B cell (primary cell): ENCODE results near the gene OR2Z1. TPM values are rescaled to one million over a fixed set of nuclear protein-coding genes. Genes with fewer than 3 reads are reported as not detected.
"Not testable (repeated sequence)": the region's sequence is repeated elsewhere in the genome, so short reads cannot be mapped to it uniquely, and the experiment has no call there.

ENCODE experiments used
- ATAC-seq: fragments of 200-7000 bp; cut with Tn5 transposase; one replicate; pipeline ENCODE4 v1.10.0; 2021; ENCODE audit warnings: low read depth, mild to moderate bottlenecking, moderate number of reproducible peaks, moderate library complexity
- CTCF ChIA-PET: fragments of 350-600 bp; sonication (Branson Sonifier 250); formaldehyde crosslinking; loops from one replicate; lab custom pipeline; 2021; ENCODE audit warnings: antibody characterized with exemption, inconsistent platforms; lab: Charles Lee
- POLR2A ChIA-PET: fragments of 350-600 bp; sonication (Branson Sonifier 250); formaldehyde crosslinking; loops from one replicate; lab custom pipeline; 2021; ENCODE audit warnings: antibody characterized with exemption; lab: Charles Lee
- DNase-seq: peaks from one replicate; pipeline ENCODE4 v3.0.0; 2013
- H2AFZ ChIP-seq: 2 replicates; pipeline ENCODE4 v1.6.1; 2012; ENCODE audit warnings: mild to moderate bottlenecking, low read depth, low read length; ENCODE audit not compliant: insufficient read depth, poor library complexity, severe bottlenecking
- H3K27ac ChIP-seq, 2 donors: 1 replicate in 1 of 2; 2 replicates in 1 of 2; pipeline ENCODE4 v1.5.1; 2012 to 2013; ENCODE audit warnings: low read length in 2 of 2, mild to moderate bottlenecking in 2 of 2, moderate library complexity in 1 of 2
- H3K27me3 ChIP-seq, 4 experiments: fragments of 200-600 bp in 1 of 4; sonication (generic) in 1 of 4; replicated peaks in 1 of 4; 1 replicate in 2 of 4; 2 replicates in 2 of 4; pipeline versions ENCODE4 v1.6.1 to v1.7.0; 2013 to 2016; ENCODE audit warnings: low read length in 3 of 4, mild to moderate bottlenecking in 2 of 4, mixed read lengths in 1 of 4, moderate library complexity in 1 of 4; ENCODE audit not compliant: insufficient read depth in 4 of 4, control insufficient read depth in 3 of 4; ENCODE audit errors: control extremely low read depth in 1 of 4
- H3K36me3 ChIP-seq, 2 experiments: replicated peaks in 1 of 2; 1 replicate in 1 of 2; 2 replicates in 1 of 2; pipeline versions ENCODE4 v1.6.1 to v1.7.1; 2013; ENCODE audit warnings: low read length in 1 of 2; ENCODE audit not compliant: insufficient read depth in 2 of 2, control insufficient read depth in 1 of 2; ENCODE audit errors: control extremely low read depth in 1 of 2, extremely low read depth in 1 of 2
- H3K4me1 ChIP-seq, 2 donors: fragments of 200-600 bp in 1 of 2; sonication (generic) in 1 of 2; 1 replicate in 1 of 2; 2 replicates in 1 of 2; pipeline versions ENCODE4 v1.5.1 to v1.6.1; 2013 to 2017; ENCODE audit warnings: low read length in 2 of 2; ENCODE audit not compliant: control insufficient read depth in 2 of 2, insufficient read depth in 2 of 2
- H3K4me2 ChIP-seq: replicated peaks from 2 replicates; pipeline ENCODE3; 2012; ENCODE audit warnings: mild to moderate bottlenecking, low read depth, low read length; ENCODE audit not compliant: poor library complexity, severe bottlenecking
- H3K4me3 ChIP-seq, 5 experiments: fragments of 200-600 bp in 1 of 5; sonication (generic) in 1 of 5; 1 replicate in 3 of 5; 2 replicates in 2 of 5; pipeline versions ENCODE4 v1.5.1 to v1.7.0; 2011 to 2016; ENCODE audit warnings: low read length in 4 of 5, mild to moderate bottlenecking in 4 of 5, low read depth in 2 of 5, control low read depth in 1 of 5, moderate library complexity in 1 of 5; ENCODE audit not compliant: insufficient read depth in 1 of 5; ENCODE audit errors: control extremely low read depth in 1 of 5, extremely low read depth in 1 of 5
- H3K79me2 ChIP-seq: fragments of 200-600 bp; sonication (generic); one replicate; pipeline ENCODE4 v1.6.0; 2016; ENCODE audit warnings: low read length; ENCODE audit not compliant: control insufficient read depth, insufficient read depth
- H3K9ac ChIP-seq: fragments of 200-600 bp; sonication (generic); 2 replicates; pipeline ENCODE4 v1.6.1; 2017; ENCODE audit warnings: mild to moderate bottlenecking, low read length, moderate library complexity
- H3K9me3 ChIP-seq, 3 donors: one replicate each; pipeline versions ENCODE4 v1.6.1 to v1.7.1; 2013; ENCODE audit warnings: low read length in 2 of 3; ENCODE audit not compliant: control insufficient read depth in 2 of 3, insufficient read depth in 1 of 3; ENCODE audit errors: control extremely low read depth in 1 of 3
- H4K20me1 ChIP-seq: 2 replicates; pipeline ENCODE4 v1.6.0; 2012; ENCODE audit warnings: mild to moderate bottlenecking, low read length; ENCODE audit not compliant: insufficient read depth, control insufficient read depth, poor library complexity, severe bottlenecking
- H3K27ac Mint-ChIP-seq: one replicate; pipeline ENCODE4 v1.8.0; 2021; ENCODE audit warnings: mixed read lengths
- H3K27me3 Mint-ChIP-seq: one replicate; pipeline ENCODE4 v1.8.0; 2021; ENCODE audit warnings: mixed read lengths
- H3K4me1 Mint-ChIP-seq: one replicate; pipeline ENCODE4 v1.8.0; 2021; ENCODE audit warnings: mixed read lengths
- H3K4me3 Mint-ChIP-seq: one replicate; pipeline ENCODE4 v1.8.0; 2021; ENCODE audit warnings: mixed read lengths
- H3K9me3 Mint-ChIP-seq: one replicate; pipeline ENCODE4 v1.8.0; 2022; ENCODE audit warnings: mixed read lengths; ENCODE audit not compliant: insufficient read depth
- CTCF ChIP-seq: fragments of 200-600 bp; IDR thresholded peaks from one replicate; pipeline ENCODE4 v1.8.0; 2022; ENCODE audit warnings: antibody characterized with exemption, mild to moderate bottlenecking
- EZH2 ChIP-seq: IDR thresholded peaks from 2 replicates; pipeline ENCODE4 v1.6.1; 2012; ENCODE audit warnings: borderline replicate concordance, low read depth, mild to moderate bottlenecking, moderate library complexity, low read length; ENCODE audit not compliant: insufficient read depth, poor library complexity, severe bottlenecking
- WGBS: methylation state at CpG from one replicate; pipeline ENCODE4 v1.1.5; 2013; ENCODE audit warnings: missing lambda C conversion rate; ENCODE audit not compliant: insufficient coverage; 5-methylcytosine and 5-hydroxymethylcytosine counted together
- intact Hi-C: fragments of 100-400 bp; cut with micrococcal nuclease; formaldehyde crosslinking; loops from one replicate; pipeline ENCODE4 v1.10.0; 2022
- polyA plus RNA-seq: library from polyadenylated mRNA; depleted of rRNA; stranded (reverse); fragments of >200 nt; gene quantifications from 2 replicates; pipeline ENCODE4 v1.2.3, GENCODE V29; 2012
- total RNA-seq, 2 donors: library from RNA; stranded (reverse); fragments of 120-200 nt in 1 of 2; gene quantifications; 1 replicate in 1 of 2; 2 replicates in 1 of 2; pipeline versions ENCODE4 v1.2.3 to v1.2.4, GENCODE V29; 2013 to 2022

OR2Z1 gene
- total and polyA plus RNA-seq, 2 donors (not counting 1 experiment from before 2014, with no cell fraction given) = not detected

- Histone ChIP-seq H3K4me1 (peaks cover 0 to 5% of the 10 kb centered on the region in 2 donors), H3K79me2 (no peaks in the 10 kb centered on the region), H3K4me3 (no peak overlapping the region), H3K27me3 (peaks cover 0 to 11% (median 1%) of the 10 kb centered on the region in 4 experiments), H3K36me3 (no peaks in the 10 kb centered on the region), H3K4me2 (no peak overlapping the region), H2AFZ (no peak overlapping the region), H3K27ac (no peak overlapping the region), H3K9ac (no peak overlapping the region), H4K20me1 (no peaks in the 10 kb centered on the region), H3K9me3 (no peaks in the 10 kb centered on the region)
- no peak overlapping the region for H3K27ac Mint-ChIP-seq
- no peaks in the 10 kb centered on the region for H3K9me3 Mint-ChIP-seq
- ChIA-PET POLR2A (no interaction called here), CTCF (no interaction called here)
- DNase-seq = no peak
- H3K4me3 Mint-ChIP-seq = no peak overlapping the region
- 0% methylated on average over 4 of the region's 5 CpGs for WGBS
- H3K4me1 Mint-ChIP-seq = peaks cover 4% of the 10 kb centered on the region
- intact Hi-C loops = no loop called here
- peaks cover 25% of the 10 kb centered on the region for H3K27me3 Mint-ChIP-seq
- ATAC-seq = no peak
- no peak for TF ChIP-seq CTCF
- TF ChIP-seq EZH2 = no peak
These were observed 15.7 kb upstream of the OR2Z1 start for GRCh38 chr19:8705742-8706141.

GRCh38 chr19:8710337-8710736, 11.1 kb upstream of the OR2Z1 start:
- intact Hi-C loops, H3K9me3 ChIP-seq, H3K27ac ChIP-seq, H3K4me1 ChIP-seq, H3K79me2 ChIP-seq, H3K4me3 Mint-ChIP-seq, H3K36me3 ChIP-seq, H3K4me2 ChIP-seq, H3K27ac Mint-ChIP-seq, ATAC-seq, H3K4me1 Mint-ChIP-seq, H3K4me3 ChIP-seq, POLR2A ChIA-PET, H3K27me3 ChIP-seq, CTCF ChIA-PET, H3K9me3 Mint-ChIP-seq, H2AFZ ChIP-seq, H3K27me3 Mint-ChIP-seq, H4K20me1 ChIP-seq, DNase-seq, H3K9ac ChIP-seq: not testable (repeated sequence)
- WGBS = no CpG with 5 or more reads among the region's 7 CpGs
